ENCODE data around the gene TIGIT. TPM values are rescaled to one million over a fixed set of nuclear protein-coding genes. Genes with fewer than 3 reads are reported as not detected.

Gene TIGIT
- total and polyA plus RNA-seq, 9 donors = 0.07 to 1.00 (median 0.28) TPM; not detected in 4

DNA sequence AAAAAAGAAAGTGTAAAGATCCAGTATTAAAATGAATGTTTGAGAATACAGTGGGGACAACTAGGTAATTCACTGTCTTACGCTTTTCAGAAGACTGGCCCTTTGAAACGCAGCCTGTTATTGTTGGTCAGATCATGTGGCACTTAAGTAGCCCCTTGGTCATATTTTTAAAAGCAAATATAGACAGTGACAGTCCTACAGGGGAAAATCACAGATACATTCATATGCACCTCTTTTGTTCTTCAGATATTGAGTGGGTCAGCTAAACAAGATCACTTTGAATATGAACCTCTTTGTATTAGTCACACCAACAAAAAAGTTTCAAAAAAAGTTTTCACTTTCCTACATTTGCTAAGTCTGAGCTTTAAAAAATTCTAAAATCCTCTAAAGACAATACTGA lies 36.0 kb downstream of the TIGIT start:
- TF ChIP-seq, protein P1, sequence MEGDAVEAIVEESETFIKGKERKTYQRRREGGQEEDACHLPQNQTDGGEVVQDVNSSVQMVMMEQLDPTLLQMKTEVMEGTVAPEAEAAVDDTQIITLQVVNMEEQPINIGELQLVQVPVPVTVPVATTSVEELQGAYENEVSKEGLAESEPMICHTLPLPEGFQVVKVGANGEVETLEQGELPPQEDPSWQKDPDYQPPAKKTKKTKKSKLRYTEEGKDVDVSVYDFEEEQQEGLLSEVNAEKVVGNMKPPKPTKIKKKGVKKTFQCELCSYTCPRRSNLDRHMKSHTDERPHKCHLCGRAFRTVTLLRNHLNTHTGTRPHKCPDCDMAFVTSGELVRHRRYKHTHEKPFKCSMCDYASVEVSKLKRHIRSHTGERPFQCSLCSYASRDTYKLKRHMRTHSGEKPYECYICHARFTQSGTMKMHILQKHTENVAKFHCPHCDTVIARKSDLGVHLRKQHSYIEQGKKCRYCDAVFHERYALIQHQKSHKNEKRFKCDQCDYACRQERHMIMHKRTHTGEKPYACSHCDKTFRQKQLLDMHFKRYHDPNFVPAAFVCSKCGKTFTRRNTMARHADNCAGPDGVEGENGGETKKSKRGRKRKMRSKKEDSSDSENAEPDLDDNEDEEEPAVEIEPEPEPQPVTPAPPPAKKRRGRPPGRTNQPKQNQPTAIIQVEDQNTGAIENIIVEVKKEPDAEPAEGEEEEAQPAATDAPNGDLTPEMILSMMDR (IDR thresholded peaks at IDR 0.05) = no peak
- TF ChIP-seq POLR2A (IDR thresholded peaks at IDR 0.05) (no peak), EP300 (IDR thresholded peaks at IDR 0.05) (no peak)
- 95 to 99% (median 98%) methylated on average over 2 of the region's 2 CpGs for WGBS, 3 donors
- H3K27me3 ChIP-seq = no peaks in the 10 kb centered on the region
- H3K4me1 ChIP-seq (ENCODE audit: insufficient read depth) = peaks cover 1% of the 10 kb centered on the region
- no peaks in the 10 kb centered on the region for H3K9me3 ChIP-seq
- intact Hi-C loops (cut with DNase I) = no loop called here
- H3K27ac ChIP-seq = no peak overlapping the region
- no peak overlapping the region for H3K4me3 ChIP-seq
- no peaks in the 10 kb centered on the region for H3K36me3 ChIP-seq
- DNase-seq = no peak

DNA sequence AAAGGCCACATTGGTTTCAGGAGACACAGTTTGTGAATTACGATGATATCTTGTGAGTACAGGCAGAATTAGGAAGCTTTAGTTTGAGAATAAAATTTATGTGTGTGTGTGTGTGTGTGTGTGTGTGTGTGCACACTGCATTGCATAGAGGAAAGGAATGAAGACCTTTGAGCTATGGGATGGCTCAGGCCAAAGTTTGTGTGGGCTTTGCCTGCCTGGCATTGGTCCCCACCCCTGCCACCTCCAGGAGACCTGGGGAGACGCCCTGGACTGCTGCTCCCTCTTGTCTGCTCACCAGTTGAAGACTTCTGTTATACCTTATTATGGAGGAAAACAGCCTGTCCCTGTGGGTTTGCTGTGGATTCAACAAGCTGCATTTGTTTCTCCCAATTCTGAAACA lies 37.2 kb downstream of the TIGIT start:
- intact Hi-C loops (cut with DNase I) = no loop called here

DNA sequence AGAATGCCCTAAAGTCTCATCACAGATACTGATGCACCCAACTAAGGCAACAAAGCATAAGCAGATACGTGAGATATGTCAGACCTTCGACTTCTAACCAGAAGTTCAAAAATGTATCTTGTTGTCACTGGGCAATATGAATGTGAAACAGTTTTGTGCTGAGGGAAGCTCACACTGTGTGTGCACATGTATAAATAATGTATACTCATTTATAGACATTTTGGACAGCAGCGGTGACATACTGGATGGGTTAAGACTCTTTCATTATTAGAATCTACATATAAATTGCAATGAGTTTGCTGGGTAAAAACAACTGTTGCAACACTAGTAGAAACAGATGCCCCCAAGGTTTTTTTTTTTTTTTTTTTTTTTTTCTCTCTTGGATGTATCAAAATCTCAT lies 37.9 kb downstream of the TIGIT start:
- Histone ChIP-seq H3K27ac (no peak overlapping the region), H3K4me1 (ENCODE audit: insufficient read depth) (peaks cover 3% of the 10 kb centered on the region), H3K4me3 (no peak overlapping the region), H3K36me3 (no peaks in the 10 kb centered on the region), H3K27me3 (no peaks in the 10 kb centered on the region), H3K9me3 (no peaks in the 10 kb centered on the region)
- DNase-seq = no peak
- WGBS, 3 donors = 97 to 99% (median 98%) methylated on average over 3 of the region's 3 CpGs
- intact Hi-C loops (cut with DNase I) = no loop called here
- TF ChIP-seq POLR2A (IDR thresholded peaks at IDR 0.05) = no peak
- TF ChIP-seq EP300 (IDR thresholded peaks at IDR 0.05) = no peak
- TF ChIP-seq, protein P1 (IDR thresholded peaks at IDR 0.05) = no peak

More for the DNA sequence above, 37.2 kb downstream of the TIGIT start:
- H3K27me3 ChIP-seq = no peaks in the 10 kb centered on the region
- no peak for DNase-seq
- H3K27ac ChIP-seq = no peak overlapping the region
- TF ChIP-seq POLR2A (IDR thresholded peaks at IDR 0.05) = no peak
- TF ChIP-seq, protein P1 (IDR thresholded peaks at IDR 0.05) = no peak
- TF ChIP-seq EP300 (IDR thresholded peaks at IDR 0.05) = no peak
- H3K4me3 ChIP-seq = no peak overlapping the region
- peaks cover 3% of the 10 kb centered on the region for H3K4me1 ChIP-seq (ENCODE audit: insufficient read depth)
- no peaks in the 10 kb centered on the region for H3K36me3 ChIP-seq
- H3K9me3 ChIP-seq = no peaks in the 10 kb centered on the region
- 92 to 97% (median 95%) methylated on average over 2 of the region's 2 CpGs for WGBS, 3 donors

DNA sequence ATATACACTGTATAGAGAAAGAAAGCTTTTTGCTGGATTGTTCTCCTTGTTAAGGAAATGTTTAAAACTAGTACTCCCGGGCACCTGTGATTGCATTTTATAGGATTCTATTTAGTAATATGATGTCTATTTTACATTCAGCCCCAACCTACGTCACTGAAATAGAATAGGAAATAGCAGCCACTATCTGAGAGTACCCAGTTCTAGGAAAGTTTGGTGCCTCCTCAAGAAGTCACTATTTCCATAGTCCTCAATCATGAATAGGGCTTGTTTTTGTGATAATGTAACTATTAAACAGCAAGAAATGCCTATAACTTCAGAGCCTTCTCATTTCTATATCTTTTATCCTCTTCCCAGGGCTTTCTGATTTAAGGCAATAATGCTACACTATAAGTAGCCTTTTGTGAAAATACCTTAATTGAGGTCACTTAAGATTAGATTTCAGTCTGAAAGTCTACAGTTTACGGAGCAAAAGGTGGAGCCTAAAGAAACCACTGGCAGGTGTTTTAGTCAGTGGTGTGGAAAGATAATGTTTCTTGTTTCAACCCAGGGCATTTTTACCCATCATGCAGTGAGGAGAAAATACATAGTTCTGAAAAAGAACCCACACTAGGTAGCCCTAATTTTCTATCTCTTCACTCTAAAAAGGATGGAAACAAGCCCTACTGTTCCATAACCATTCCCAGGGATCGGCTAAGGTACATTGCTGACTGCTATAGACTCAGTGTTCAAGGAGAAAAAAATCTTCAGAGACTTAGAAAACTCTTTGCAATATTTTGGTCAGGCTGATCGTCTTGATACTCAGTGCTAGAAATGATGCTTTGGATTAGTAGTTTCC lies 38.7 kb downstream of the TIGIT start:
- Histone ChIP-seq H3K27me3 (no peaks in the 10 kb centered on the region), H3K36me3 (no peaks in the 10 kb centered on the region), H3K4me1 (ENCODE audit: insufficient read depth) (peaks cover 3% of the 10 kb centered on the region), H3K4me3 (no peak overlapping the region), H3K27ac (no peak overlapping the region), H3K9me3 (no peaks in the 10 kb centered on the region)
- 90 to 96% (median 95%) methylated on average over 5 of the region's 5 CpGs for WGBS, 3 donors
- TF ChIP-seq POLR2A (IDR thresholded peaks at IDR 0.05) (no peak), EP300 (IDR thresholded peaks at IDR 0.05) (no peak)
- TF ChIP-seq, protein P1 (IDR thresholded peaks at IDR 0.05) = no peak
- no peak for DNase-seq
- intact Hi-C loops (cut with DNase I) = no loop called here

Data from ovary (tissue), 9 donors.